ENCODE data around the gene SLC2A4. TPM values are rescaled to one million over a fixed set of nuclear protein-coding genes. Genes with fewer than 3 reads are reported as not detected.
"Not testable (repeated sequence)": the region's sequence is repeated elsewhere in the genome, so short reads cannot be mapped to it uniquely, and the experiment has no call there.

The SLC2A4 gene
- total RNA-seq, 1 donor from 2014 or later, result 0.42 TPM

GRCh38 chr17:7334938-7335538 is 53.5 kb downstream of the SLC2A4 start:
- Mint-ChIP-seq H3K4me1 (ENCODE audit: low read depth, unreplicated experiment) (no peaks in the 10 kb centered on the region), H3K9me3 (ENCODE audit: unreplicated experiment) (no peaks in the 10 kb centered on the region), H3K27ac (ENCODE audit: unreplicated experiment) (no peak overlapping the region), H3K27me3 (ENCODE audit: unreplicated experiment) (no peaks in the 10 kb centered on the region), H3K36me3 (ENCODE audit: unreplicated experiment) (no peaks in the 10 kb centered on the region), H3K4me3 (ENCODE audit: unreplicated experiment) (no peak overlapping the region)
- no peak for DNase-seq
- TF ChIP-seq CTCF (IDR thresholded peaks at IDR 0.05; ENCODE audit: partially characterized antibody, unreplicated experiment), result no peak

GRCh38 chr17:7335765-7336164 is 54.2 kb downstream of the SLC2A4 start:
- H3K4me3 Mint-ChIP-seq (ENCODE audit: unreplicated experiment); DNase-seq; H3K36me3 Mint-ChIP-seq (ENCODE audit: unreplicated experiment); H3K4me1 Mint-ChIP-seq (ENCODE audit: low read depth, unreplicated experiment); H3K27me3 Mint-ChIP-seq (ENCODE audit: unreplicated experiment); H3K27ac Mint-ChIP-seq (ENCODE audit: unreplicated experiment); H3K9me3 Mint-ChIP-seq (ENCODE audit: unreplicated experiment): not testable (repeated sequence)

GRCh38 chr17:7336240-7337175 is 55.0 kb downstream of the SLC2A4 start, which contains the start of gene ACAP1:
Gene ACAP1, plus strand, starts transcription at chr17:7336529. Its CDS starts 206 bp downstream, at chr17:7336735.
- H3K27me3 Mint-ChIP-seq (ENCODE audit: unreplicated experiment), result peaks cover 2% of the 10 kb centered on the region
- no peak within 1 kb of the TSS for H3K4me3 Mint-ChIP-seq (ENCODE audit: unreplicated experiment)
- H3K36me3 Mint-ChIP-seq (ENCODE audit: unreplicated experiment), result no peaks in the 10 kb centered on the region
- TF ChIP-seq CTCF (IDR thresholded peaks at IDR 0.05; ENCODE audit: partially characterized antibody, unreplicated experiment), result no peak
- peaks cover 2% of the 10 kb centered on the region for H3K9me3 Mint-ChIP-seq (ENCODE audit: unreplicated experiment)
- no peak for DNase-seq
- no peaks in the 10 kb centered on the region for H3K4me1 Mint-ChIP-seq (ENCODE audit: low read depth, unreplicated experiment)
- H3K27ac Mint-ChIP-seq (ENCODE audit: unreplicated experiment), result no peak within 1 kb of the TSS

GRCh38 chr17:7337600-7337999 is 56.1 kb downstream of the SLC2A4 start:
- H3K27me3 Mint-ChIP-seq (ENCODE audit: unreplicated experiment); DNase-seq; H3K36me3 Mint-ChIP-seq (ENCODE audit: unreplicated experiment); H3K4me3 Mint-ChIP-seq (ENCODE audit: unreplicated experiment); H3K9me3 Mint-ChIP-seq (ENCODE audit: unreplicated experiment); H3K4me1 Mint-ChIP-seq (ENCODE audit: low read depth, unreplicated experiment): not testable (repeated sequence)
- H3K27ac Mint-ChIP-seq (ENCODE audit: unreplicated experiment), result peak overlapping the region; percentile 70

Other genes with a start within 250 kb of the SLC2A4 start
- 2.9 TPM for gene SLC16A13, start 245.7 kb upstream of the SLC2A4 start, total RNA-seq (ENCODE audit: unreplicated experiment)
- gene SLC16A11, start 237.6 kb upstream of the SLC2A4 start, total RNA-seq (ENCODE audit: unreplicated experiment), result 0.54 TPM
- gene CLEC10A, start 201.5 kb upstream of the SLC2A4 start, total RNA-seq (ENCODE audit: unreplicated experiment), result not detected
- not detected for gene ASGR2, start 166.9 kb upstream of the SLC2A4 start, total RNA-seq (ENCODE audit: unreplicated experiment)
- gene ASGR1, start 102.3 kb upstream of the SLC2A4 start, total RNA-seq (ENCODE audit: unreplicated experiment), result 29.0 TPM
- gene DLG4, start 61.9 kb upstream of the SLC2A4 start, total RNA-seq (ENCODE audit: unreplicated experiment), result 157 TPM
- gene ACADVL, start 61.8 kb upstream of the SLC2A4 start, total RNA-seq (ENCODE audit: unreplicated experiment), result 375 TPM
- gene DVL2, start 47.2 kb upstream of the SLC2A4 start, total RNA-seq (ENCODE audit: unreplicated experiment), result 79.1 TPM
- gene PHF23, start 42.3 kb upstream of the SLC2A4 start, total RNA-seq (ENCODE audit: unreplicated experiment), result 72.3 TPM
- gene GABARAP, start 39.3 kb upstream of the SLC2A4 start, total RNA-seq (ENCODE audit: unreplicated experiment), result 908 TPM
- gene CTDNEP1, start 30.0 kb upstream of the SLC2A4 start, total RNA-seq (ENCODE audit: unreplicated experiment), result 185 TPM
- 34.1 TPM for gene ELP5, start 29.5 kb upstream of the SLC2A4 start, total RNA-seq (ENCODE audit: unreplicated experiment)
- 0.44 TPM for gene CLDN7, start 19.2 kb upstream of the SLC2A4 start, total RNA-seq (ENCODE audit: unreplicated experiment)
- 1.3 TPM for gene YBX2, start 12.9 kb downstream of the SLC2A4 start, total RNA-seq (ENCODE audit: unreplicated experiment)
- 347 TPM for gene EIF5A, start 25.9 kb downstream of the SLC2A4 start, total RNA-seq (ENCODE audit: unreplicated experiment)
- gene GPS2, start 33.6 kb downstream of the SLC2A4 start, total RNA-seq (ENCODE audit: unreplicated experiment), result 98.3 TPM
- gene NEURL4, start 47.6 kb downstream of the SLC2A4 start, total RNA-seq (ENCODE audit: unreplicated experiment), result 97.6 TPM
- not detected for gene ACAP1, start 54.8 kb downstream of the SLC2A4 start, total RNA-seq (ENCODE audit: unreplicated experiment)
- 2.2 TPM for gene KCTD11, start 70.4 kb downstream of the SLC2A4 start, total RNA-seq (ENCODE audit: unreplicated experiment)
- not detected for gene TMEM95, start 73.4 kb downstream of the SLC2A4 start, total RNA-seq (ENCODE audit: unreplicated experiment)
- 0.34 TPM for gene TNK1, start 99.4 kb downstream of the SLC2A4 start, total RNA-seq (ENCODE audit: unreplicated experiment)
- gene PLSCR3, start 112.8 kb downstream of the SLC2A4 start, total RNA-seq (ENCODE audit: unreplicated experiment), result 78.1 TPM
- gene TMEM256, start 122.4 kb downstream of the SLC2A4 start, total RNA-seq (ENCODE audit: unreplicated experiment), result 51.6 TPM
- gene NLGN2, start 126.1 kb downstream of the SLC2A4 start, total RNA-seq (ENCODE audit: unreplicated experiment), result 90.8 TPM
- not detected for gene SPEM1, start 138.6 kb downstream of the SLC2A4 start, total RNA-seq (ENCODE audit: unreplicated experiment)
- not detected for gene SPEM2, start 143.9 kb downstream of the SLC2A4 start, total RNA-seq (ENCODE audit: unreplicated experiment)
- gene SPEM3, start 147.1 kb downstream of the SLC2A4 start, total RNA-seq (ENCODE audit: unreplicated experiment), result not detected
- gene TMEM102, start 153.7 kb downstream of the SLC2A4 start, total RNA-seq (ENCODE audit: unreplicated experiment), result 0.42 TPM
- gene FGF11, start 157.8 kb downstream of the SLC2A4 start, total RNA-seq (ENCODE audit: unreplicated experiment), result 4.8 TPM
- 16.4 TPM for gene CHRNB1, start 163.3 kb downstream of the SLC2A4 start, total RNA-seq (ENCODE audit: unreplicated experiment)
- gene ZBTB4, start 197.9 kb downstream of the SLC2A4 start, total RNA-seq (ENCODE audit: unreplicated experiment), result 25.1 TPM
- 0.34 TPM for gene SLC35G6, start 199.7 kb downstream of the SLC2A4 start, total RNA-seq (ENCODE audit: unreplicated experiment)
- gene POLR2A, start 202.6 kb downstream of the SLC2A4 start, total RNA-seq (ENCODE audit: unreplicated experiment), result 200 TPM

Data from glutamatergic neuron (in vitro differentiated cells).